Mucosa of descending colon (tissue), 3 donors: Measurements from ENCODE around the gene SRR. TPM values are rescaled to one million over a fixed set of nuclear protein-coding genes. Genes with fewer than 3 reads are reported as not detected.

Experiments
- ATAC-seq: fragments of 200-7000 bp; cut with Tn5 transposase; one replicate; pipeline ENCODE4 v1.9.1; 2020; ENCODE audit warnings: mild to moderate bottlenecking, moderate library complexity
- DNase-seq, 3 donors: peaks; one replicate each; pipeline ENCODE4 v3.0.0-alpha.2; 2020
- H3K36me3 ChIP-seq: fragments of 200-600 bp; one replicate; pipeline ENCODE4 v1.8.0; 2021; ENCODE audit warnings: low read depth, mild to moderate bottlenecking
- H3K4me1 ChIP-seq: fragments of 200-600 bp; one replicate; pipeline ENCODE4 v1.8.0; 2021; ENCODE audit warnings: low read depth, mild to moderate bottlenecking
- H3K4me3 ChIP-seq: fragments of 200-600 bp; one replicate; pipeline ENCODE4 v1.8.0; 2021; ENCODE audit warnings: mild to moderate bottlenecking
- H3K9me3 ChIP-seq: fragments of 200-600 bp; one replicate; pipeline ENCODE4 v1.8.0; 2021; ENCODE audit warnings: mild to moderate bottlenecking
- CTCF ChIP-seq: fragments of 200-600 bp; IDR thresholded peaks from one replicate; pipeline ENCODE4 v1.8.0; 2022; ENCODE audit warnings: antibody characterized with exemption, mild to moderate bottlenecking
- intact Hi-C, 2 donors: fragments of 100-400 bp; cut with DNase I in 1 of 2; cut with micrococcal nuclease in 1 of 2; formaldehyde crosslinking; loops; one replicate each; pipeline versions ENCODE4 v1.11.0 to v1.11.1; 2022; cut with DNase I, micrococcal nuclease
- total RNA-seq, 3 donors: library from RNA; stranded (reverse); fragmentation: NEBNext Ultra II Directional in 2 of 3; extraction: Animal tissue kit (Norgen Biotek cat#: 25700) in 2 of 3; gene quantifications; one replicate each; pipeline versions ENCODE4 v1.2.1 to v1.2.4, GENCODE V29; 2021 to 2023
- donor health status: DM: no; HTN: no; CAD: no; lungs with moderate emphysema.
- donor health status: DM: no; HTN: no; CAD: no.
- donor health status: DM: no; HTN: yes; CAD: no.

Gene SRR
- total RNA-seq, 3 donors from 2014 or later: 9.7 to 16.2 (median 9.8) TPM

GRCh38 chr17:2372681-2373080, 68.9 kb downstream of the SRR start:
- H3K9me3 ChIP-seq: no peaks in the 10 kb centered on the region
- no peak overlapping the region for H3K4me3 ChIP-seq
- no peak for DNase-seq
- H3K36me3 ChIP-seq: no peaks in the 10 kb centered on the region
- intact Hi-C loops: no loop called here
- no peak for ATAC-seq
- TF ChIP-seq CTCF: no peak
- no peaks in the 10 kb centered on the region for H3K4me1 ChIP-seq

- DNase-seq (no peak), ATAC-seq (no peak)
- Histone ChIP-seq H3K4me1 (no peaks in the 10 kb centered on the region), H3K4me3 (no peak overlapping the region), H3K36me3 (no peaks in the 10 kb centered on the region), H3K9me3 (no peaks in the 10 kb centered on the region)
- intact Hi-C loops: no loop called here
- TF ChIP-seq CTCF: no peak
These were observed 69.4 kb downstream of the SRR start for GRCh38 chr17:2373179-2373578.

Other genes starting within 250 kb of the SRR start
- 10 to 100 TPM in 2 of 3 donors, 1 to 10 TPM in 1; 6.0 to 28.9 (median 13.5) TPM for gene HIC1, start 248.8 kb upstream of the SRR start, total RNA-seq
- 10 to 100 TPM; 25.9 to 41.6 (median 38.8) TPM for gene SMG6, start 165 bp upstream of the SRR start, total RNA-seq
- gene TSR1, start 32.5 kb downstream of the SRR start, total RNA-seq: 10 to 100 TPM; 13.6 to 23.4 (median 15.4) TPM
- gene SGSM2, start 33.6 kb downstream of the SRR start, total RNA-seq: 10 to 100 TPM; 29.1 to 57.9 (median 30.2) TPM
- 10 to 100 TPM; 22.8 to 39.1 (median 25.2) TPM for gene MNT, start 97.1 kb downstream of the SRR start, total RNA-seq
- 10 to 100 TPM; 16.2 to 30.7 (median 19.9) TPM for gene METTL16, start 207.9 kb downstream of the SRR start, total RNA-seq